HG02678 (cell line): ENCODE measurements around the gene SENP2.
A peak's percentile ranks its signal among the peaks of the same experiment; 100 is the strongest.
"Not testable (repeated sequence)": the region's sequence is repeated elsewhere in the genome, so short reads cannot be mapped to it uniquely, and the experiment has no call there.

Experiments
- ATAC-seq: cut with Tn5 transposase; IDR thresholded peaks from one replicate; pipeline ENCODE4 v1.9.1; 2021; ENCODE audit warnings: mild to moderate bottlenecking, moderate library complexity; ENCODE audit not compliant: unreplicated experiment

SENP2 gene

DNA sequence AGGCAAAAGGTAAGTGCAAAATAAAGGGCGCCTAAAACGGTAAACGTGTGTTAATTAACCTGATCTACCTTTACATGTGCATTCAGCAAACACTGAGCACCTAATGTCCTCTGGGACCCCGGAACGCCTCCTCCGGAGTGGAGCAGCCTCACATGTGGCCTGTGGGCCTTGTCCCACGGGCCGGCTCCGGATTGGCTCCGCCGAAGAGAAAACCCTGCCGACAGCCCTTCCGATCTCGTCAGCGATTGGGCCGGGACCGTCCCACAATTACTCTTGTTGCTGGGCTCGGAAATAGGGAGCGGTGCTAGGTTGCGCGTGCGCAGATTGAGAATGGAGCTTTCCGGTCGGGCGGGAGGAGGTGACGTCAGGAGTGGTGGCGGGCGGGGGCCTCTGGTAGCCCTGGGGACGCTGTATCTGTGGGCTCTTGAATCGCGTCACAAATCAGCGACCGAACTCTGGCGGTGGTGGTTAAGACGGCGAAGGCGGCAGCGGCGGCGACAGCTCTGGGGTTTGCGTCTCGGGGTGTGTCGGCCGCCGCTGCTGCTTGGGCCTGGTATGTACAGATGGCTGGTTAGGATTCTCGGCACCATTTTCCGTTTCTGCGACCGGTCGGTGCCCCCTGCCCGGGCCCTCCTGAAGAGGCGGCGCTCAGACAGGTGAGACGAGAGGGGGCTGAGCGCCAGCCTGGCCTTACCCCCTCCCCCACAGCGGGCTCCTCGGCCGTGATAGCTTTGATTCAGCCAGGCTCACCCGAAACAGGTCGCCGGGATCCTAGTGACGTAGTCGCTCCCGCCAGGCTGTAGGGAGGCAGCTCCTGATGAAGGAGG is at the start of gene SENP2:
TSS of gene SENP2 (plus strand) at position 437 of the 827 bp plus-strand sequence. CDS start at position 556, 119 bp downstream.
- peak; percentile 98 for ATAC-seq

DNA sequence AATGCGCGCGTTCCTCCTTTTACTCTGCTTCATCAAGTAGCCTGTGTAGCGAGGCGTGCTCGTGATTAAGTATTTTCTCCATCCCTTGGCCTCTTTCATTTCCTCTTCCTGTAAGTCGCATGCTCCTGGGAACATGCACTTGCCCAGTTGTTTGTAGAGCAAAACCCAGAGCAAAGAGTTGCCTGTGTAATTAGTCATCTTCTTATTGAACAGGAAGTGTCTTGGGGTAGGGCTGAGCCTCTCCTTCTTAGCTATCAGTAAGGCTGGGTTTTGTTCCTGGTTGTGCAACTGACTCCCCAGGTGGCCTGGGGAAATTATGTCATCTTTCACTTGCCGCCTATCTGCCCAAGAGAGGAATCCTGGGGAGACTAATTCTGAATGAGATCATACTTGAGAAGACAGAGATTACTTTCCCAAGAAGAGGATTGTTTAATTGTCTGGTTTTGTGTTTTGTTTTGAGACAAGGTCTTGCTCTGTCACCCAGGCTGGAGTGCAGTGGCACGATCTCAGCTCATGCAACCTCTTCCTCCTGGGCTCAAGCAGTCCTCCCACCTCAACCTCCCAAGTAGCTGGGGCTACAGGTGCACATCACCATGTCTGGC is 48.6 kb upstream of the SENP2 start:
- ATAC-seq: peak; percentile 99

DNA sequence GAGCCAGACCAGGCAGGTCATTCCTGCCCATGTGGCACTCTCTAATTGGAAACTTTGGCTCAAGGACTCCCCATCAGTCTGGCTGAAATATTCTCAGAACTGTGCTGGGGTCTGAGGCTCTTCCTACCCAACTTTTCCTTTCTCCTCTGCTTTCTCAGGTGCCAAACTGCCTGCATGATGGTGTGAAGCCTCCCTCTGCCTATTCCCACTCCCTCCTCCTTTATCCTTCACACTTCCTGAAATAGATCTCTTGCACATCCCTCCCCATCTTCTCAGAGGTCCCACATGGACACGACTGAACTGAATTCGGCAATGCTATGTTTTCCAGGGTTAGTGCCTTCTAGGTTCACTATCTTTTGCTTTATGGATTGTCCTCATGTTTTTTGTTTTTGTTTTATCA is 46.2 kb upstream of the SENP2 start:
- no peak for ATAC-seq

DNA sequence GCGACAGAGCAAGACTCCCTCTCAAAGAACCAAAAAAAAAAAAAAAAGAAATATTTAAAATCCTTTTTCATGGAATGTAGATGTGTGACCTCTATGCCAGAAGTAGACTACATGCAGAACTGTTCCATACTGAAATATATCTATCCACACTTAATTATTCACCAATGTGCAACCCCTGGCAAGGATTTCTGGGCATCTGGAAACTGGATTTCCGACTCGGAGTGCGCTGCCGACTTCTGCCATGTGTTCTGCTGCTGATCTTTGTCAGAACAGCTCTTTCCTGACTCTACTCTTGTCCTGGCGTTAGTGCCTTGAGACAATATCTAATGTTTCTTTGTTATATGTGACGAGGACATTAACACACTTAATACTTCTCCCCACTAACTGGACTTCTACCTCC is 45.4 kb upstream of the SENP2 start:
- ATAC-seq: no peak

DNA sequence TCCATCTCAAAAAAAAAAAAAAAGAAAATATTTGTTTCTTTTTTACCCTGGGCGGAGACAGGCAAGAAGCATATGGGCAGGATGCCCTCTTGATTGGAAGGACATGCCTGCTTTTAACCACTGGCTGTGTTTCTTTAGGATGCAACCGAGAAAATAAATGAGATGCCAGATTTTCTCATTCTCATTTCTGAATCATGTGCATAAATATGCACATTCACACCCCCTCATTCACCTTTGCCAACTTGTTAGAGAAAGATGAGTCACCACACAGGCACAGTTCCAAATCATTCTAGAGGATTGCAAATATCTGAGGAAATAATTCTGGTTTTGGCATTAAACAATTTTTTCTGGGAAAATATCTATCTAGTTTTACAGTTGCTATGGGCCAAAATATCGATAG is 37.0 kb upstream of the SENP2 start:
- no peak for ATAC-seq

DNA sequence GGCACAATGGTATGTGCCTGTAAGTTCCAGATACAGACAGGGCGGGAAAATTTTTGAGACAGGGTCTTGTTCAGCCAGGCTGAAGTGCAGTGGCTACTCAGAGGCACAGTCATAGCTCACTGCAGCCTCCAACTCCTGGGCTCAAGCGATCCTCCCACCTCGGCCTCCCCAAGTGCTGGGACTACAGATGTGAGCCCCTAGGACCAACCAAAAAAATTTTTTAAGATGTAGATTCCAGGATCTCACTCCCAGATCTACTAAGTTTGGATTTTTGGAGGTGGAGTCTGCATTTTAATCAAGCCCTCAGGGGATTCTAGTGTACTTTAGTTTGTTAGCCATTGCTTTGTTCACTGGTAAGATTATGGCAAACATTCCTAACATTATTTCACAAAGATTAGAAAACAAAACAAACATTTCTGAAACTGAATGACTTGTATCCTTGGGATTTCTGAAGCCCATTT is 36.4 kb upstream of the SENP2 start:
- ATAC-seq: no peak

DNA sequence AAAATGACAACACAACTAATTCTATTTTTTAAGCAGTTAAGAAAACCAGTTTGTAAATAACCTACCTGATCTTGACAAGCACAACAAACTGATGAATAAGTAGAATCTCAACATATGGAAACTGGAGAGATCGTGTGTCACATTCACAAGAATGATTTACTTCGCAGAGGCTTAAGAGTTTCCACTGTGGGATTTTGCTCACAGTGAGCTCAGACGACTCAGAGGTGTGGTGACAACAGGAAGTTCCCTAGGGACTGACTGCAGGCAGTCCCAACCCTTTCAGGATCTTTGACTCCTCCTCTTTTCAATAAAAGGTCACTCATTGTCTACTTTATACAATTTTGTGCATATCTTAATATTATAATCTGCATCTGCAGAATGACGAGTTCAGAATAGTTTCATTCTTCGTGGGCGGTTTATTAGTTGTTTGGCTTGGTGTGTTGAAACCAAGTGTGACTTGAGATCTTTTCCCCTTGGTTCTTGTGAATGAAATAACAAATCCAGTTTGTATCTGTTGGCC is 33.7 kb upstream of the SENP2 start, which contains the start of gene LIPH:
TSS of gene LIPH (minus strand) at position 231 of the 520 bp plus-strand sequence. CDS start at position 114, 117 bp downstream.
- peak; percentile 85 for ATAC-seq

DNA sequence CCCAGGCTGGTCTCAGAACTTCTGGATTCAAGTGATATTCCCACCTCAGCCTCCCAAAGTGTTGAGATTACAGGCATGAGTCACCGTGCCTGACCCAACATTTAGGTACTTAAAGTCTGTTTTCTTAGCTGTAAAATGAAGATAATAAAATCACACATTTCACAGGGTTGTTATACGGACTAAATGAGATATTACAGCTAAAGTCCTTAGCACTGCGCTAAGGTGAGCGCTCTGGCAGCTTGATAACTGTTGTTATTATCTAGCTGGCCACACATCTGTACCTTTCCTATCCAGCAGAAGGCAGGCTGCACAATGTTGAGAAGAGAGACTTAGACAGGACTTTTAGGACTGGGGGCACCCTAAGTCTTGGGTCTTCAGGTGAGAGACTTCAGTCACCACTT is 31.0 kb upstream of the SENP2 start:
- ATAC-seq: no peak

DNA sequence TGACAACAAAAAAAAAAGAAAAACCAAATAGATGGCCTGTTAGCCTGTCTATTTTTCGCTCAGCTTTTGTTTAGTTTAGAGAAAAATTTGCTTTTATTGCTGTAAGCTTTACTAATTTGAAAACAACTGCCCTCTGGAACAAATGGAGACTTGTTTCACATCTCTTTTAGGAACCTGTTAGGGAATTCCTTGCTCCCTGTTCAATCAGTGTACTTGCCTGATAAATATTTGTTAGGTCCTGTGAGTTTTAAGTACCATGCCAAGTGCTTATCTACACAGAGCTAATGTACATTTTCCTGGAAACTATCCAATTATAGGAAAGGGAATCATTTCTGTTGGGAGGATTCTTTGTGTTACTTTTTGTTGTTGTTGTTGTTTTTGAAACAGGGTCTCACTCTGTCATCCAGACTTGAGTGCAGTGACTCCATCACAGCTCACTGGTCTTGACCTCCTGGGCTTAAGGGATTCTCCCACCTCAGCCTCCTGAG is 30.2 kb upstream of the SENP2 start:
- no peak for ATAC-seq

DNA sequence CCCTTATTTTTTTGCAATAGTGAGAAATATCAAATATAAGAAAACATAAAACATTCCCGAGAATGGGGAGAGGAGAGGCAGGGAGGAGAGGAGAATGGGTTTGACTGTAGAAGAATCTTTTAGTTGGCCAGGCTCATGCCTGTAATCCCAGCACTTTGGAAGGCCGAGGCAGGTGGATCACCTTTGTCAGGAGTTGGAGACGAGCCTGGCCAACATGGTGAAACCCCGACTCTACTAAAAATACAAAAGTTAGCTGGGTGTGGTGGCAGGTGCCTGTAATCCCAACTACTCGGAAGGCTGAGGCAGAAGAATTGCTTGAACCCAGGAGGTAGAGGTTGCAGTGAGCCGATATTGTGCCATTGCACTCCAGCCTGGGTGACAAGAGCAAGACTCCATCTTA is 29.5 kb upstream of the SENP2 start:
- not testable (repeated sequence) for ATAC-seq

DNA sequence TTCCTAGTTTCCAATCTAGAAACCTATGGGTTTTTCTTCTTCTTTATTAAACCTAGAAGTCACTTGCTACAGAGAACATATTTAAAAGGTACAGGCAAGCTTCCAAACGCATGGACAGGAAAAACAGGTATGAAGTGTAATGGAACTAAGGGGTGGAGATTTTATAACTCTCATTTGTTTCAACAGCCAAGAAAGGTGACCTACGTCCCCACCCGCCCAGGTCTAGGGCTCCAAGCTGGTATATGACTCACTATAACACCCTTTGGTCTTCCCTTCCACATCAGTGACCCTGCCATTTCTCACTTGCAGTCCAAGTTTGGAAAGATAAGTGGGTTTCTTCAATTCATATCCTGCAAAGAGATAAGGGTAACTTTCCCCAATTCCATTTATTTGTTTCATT is 27.7 kb upstream of the SENP2 start:
- ATAC-seq: no peak

DNA sequence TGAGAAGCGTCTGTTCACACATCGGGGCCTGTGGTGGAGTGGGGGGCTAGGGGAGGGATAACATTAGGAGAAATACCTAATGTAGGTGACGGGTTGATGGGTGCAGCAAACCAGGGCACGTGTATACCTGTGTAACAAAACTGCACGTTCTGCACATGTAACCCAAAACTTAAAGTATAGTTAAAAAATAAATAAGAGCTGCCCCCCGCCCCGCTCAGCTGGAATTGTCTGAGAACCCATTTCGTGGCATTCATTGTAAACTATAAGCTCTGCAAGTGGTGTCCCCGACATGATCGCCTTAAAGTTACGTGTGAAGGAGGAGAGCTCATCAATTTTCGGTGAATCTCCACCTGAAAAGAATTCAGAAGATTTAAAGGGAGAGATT is 26.4 kb upstream of the SENP2 start:
- no peak for ATAC-seq

DNA sequence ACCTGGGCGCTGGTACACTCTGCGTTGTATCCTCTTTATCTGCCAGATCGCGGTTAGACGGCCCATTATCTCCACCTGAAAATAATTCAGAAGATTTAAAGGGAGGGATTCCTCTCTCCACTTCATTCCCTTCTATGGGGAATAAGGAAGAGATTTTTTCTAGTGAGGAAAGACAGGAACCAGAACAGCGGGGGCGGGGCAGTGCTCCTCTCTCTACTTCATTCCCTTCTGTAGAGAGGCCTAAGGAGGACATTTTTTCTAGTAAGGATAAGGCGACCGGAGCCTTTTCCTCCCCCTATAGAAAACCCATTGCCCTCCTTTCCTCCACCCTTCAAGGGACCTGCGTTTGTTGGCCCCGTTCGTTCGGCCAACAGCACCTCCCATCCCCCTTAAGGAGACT is 25.4 kb upstream of the SENP2 start:
- no peak for ATAC-seq

DNA sequence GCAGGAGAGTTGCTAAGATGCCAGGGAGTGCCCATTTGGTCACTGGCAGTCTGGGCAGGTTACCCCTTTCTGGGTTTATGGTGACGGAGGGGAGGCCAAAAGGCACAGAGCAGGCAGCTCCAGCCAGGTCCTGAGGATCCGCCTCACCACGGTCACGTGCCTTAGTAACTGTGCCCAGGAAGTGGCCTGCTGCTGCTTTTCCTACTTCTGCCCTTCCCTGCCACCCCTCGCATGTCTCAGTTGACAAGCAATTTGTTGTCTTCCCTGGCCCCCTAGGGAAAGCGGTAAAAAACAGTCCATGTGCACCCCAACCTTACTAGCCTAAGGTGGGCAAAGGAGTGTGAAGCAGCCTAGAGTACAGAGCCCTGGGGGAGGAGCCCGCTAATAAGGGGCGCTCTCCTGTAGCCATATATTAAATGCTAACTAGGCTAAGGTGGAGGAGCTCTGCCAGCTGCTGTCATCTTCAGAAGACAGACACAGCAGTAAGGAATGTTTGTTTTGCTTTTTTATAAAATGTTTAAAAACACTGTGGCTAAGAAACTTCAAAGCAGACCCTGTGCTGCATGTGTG is 24.6 kb upstream of the SENP2 start:
- ATAC-seq: no peak

DNA sequence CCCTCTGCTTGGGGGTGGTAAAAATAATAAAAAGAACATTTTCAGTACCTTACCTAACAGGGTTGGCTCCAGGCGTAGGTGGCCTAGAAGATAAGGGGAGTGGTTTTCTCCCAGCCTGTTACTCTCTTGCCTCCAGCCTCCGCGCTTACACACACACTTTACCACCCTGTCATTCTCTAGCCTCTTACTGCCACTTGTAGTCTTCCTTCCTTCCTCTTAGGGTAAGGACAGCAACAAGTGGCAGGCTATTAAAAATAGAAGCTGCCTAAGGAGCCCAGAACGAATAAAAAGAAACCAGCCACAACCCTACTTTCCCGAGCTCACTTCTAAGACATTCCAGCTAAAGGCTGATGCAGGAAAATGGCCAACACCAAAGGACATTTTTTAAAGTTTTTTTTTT is 24.1 kb upstream of the SENP2 start:
- no peak for ATAC-seq

DNA sequence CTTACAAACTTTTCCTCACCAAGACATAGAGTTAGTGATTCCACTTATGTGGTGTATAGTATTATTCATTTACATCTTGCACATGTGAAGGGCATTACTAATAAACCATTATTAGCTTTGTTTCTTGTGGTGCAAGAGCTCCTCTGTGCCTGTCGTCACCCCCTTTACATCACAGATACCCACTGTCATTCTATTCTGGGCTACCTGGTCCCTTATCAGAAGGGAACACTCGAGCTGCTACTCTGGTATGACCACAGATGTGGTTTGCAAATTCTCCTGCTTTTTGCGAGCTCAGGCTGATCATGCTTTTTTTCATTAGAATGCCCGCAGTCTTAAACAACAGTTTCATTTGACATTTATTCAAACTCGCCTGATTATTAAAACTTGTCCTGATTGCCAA is 13.9 kb upstream of the SENP2 start:
- ATAC-seq: peak; percentile 74

DNA sequence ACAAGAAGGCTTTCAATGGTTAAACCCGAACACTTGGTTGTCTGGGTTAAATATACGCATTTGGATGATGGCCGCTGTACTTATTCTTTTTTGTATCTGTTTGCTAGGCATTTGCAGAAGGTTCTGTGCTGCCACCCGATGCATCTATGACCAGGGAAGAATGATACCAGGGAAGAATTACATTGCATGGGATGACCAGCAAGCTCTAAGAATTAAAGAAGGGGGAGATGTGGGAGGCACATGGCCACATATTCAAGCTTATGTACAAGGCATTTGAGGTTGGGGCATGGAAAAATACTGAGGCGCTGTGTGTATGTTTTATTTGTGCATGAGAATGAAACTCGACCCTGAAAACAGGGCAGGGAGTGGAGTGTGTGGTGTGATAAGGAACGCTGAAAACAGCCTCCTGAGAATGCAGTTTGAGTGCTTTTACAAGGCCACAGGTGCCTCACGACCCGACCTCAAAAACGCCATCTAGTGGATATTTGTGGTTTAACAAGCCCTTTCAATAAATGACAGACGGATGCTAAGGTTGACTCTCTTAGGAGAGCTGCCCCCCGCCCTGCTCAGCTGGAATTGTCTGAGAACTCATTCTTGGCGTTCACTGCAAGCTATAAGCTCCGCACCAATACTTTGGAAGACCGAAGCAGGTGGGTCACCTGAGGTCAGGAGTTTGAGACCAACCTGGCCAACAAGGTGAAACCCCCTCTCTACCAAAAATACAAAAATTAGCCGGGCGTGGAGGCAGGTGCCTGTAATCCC is 10.8 kb upstream of the SENP2 start:
- ATAC-seq: peak; percentile 81

DNA sequence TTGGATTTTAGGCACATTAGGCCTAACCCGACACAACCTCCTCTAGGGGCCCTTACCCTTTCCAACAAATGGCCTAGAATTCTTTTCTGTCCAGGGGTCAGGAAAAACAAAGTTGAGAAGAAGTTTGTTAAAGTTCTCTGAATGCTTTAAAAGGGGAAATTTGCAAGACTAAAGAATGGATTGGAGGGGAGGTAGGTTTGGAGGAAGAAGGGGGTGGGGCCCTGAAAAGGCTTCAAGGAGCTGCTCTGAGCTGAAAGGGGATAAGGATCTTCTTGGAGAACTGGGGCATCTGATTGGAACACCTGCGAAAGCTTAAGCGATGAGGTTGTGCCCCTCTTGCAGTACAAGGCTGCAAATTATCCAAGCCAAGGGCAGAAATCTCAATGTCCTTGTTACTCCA is 3.9 kb upstream of the SENP2 start:
- ATAC-seq: no peak

DNA sequence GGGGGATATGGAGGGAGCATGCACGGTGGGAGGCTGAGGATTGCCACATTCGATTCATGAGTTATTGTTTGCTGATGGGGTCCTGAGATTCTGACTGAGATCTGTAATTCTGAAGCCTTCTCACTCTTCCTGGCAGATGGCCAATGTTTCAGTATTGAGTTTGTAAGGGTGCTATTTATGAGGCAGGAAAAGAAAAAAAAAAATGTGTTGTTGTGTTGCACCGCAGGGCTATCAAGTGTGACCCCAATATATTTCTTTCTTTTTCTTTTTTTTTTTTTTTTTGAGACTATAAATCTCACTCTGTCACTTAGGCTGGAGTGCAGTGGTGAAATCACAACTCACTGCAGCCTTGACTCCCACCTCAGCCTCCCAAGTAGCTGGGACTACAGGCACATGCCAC is 3.2 kb upstream of the SENP2 start:
- ATAC-seq: no peak

DNA sequence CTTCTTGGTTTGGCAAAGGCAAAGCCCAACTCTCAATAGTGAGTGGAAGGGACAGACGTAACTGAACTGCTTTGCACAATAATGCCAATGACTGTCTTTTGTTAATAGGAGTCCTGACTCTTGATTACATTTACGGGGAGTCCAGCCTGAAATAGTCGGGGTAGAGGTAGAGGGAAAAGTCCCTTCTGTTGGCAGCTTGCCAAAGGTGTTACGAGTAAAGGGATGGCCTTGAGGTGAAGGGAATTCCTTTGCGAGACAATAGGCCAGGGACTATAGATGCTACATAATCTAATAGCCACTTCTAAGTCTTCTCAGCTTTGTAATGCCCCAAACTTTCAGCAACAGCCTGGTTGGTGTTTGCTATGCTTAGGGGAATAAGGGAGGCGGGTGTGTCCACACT is 2.2 kb upstream of the SENP2 start:
- no peak for ATAC-seq

DNA sequence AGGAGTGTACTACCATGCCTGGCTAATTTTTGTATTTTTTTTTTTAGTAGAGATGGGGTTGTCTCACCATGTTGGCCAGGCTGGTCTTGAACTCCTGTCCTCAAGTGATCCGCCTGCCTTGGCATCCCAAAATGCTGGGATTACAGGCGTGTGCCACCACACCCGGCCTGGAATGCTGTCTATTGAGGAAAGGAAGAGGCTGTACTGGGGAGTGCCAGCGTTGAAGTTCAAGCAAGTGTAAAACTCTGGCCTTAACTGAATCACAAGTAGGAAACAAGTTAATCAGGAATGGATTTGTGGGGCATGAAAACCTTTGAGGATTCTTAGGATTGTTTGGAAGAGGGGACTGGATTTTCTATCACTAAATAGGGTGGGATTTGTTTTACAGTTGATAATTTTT is 1.4 kb upstream of the SENP2 start:
- no peak for ATAC-seq
